ENCODE data around the gene ANKH.

DNA sequence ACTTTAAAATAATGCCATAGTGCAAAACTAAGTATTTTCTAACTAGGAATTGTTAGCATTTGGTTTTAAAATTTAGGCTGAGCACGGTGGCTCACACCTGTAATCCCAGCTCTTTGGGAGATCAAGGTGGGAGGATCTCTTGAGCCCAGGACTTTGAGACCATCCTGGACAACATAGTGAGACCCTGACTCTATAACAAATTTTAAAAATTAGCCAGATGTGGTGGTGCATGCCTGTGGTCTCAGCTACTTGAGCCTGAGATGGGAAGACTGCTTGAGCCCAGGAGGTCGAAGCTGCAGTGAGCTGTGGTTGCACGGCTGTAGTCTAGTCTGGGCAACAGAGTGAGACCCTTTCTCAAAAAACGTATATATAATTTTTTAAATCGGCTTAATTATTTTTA lies 202.2 kb downstream of the ANKH start:
- no peak for TF ChIP-seq EZH2 (IDR thresholded peaks at IDR 0.05; ENCODE audit: borderline replicate concordance, insufficient read depth, low read length, poor library complexity, severe bottlenecking)
- TF ChIP-seq TAF1 (IDR thresholded peaks at IDR 0.05; ENCODE audit: low read depth) = no peak
- TF ChIP-seq, protein P1, sequence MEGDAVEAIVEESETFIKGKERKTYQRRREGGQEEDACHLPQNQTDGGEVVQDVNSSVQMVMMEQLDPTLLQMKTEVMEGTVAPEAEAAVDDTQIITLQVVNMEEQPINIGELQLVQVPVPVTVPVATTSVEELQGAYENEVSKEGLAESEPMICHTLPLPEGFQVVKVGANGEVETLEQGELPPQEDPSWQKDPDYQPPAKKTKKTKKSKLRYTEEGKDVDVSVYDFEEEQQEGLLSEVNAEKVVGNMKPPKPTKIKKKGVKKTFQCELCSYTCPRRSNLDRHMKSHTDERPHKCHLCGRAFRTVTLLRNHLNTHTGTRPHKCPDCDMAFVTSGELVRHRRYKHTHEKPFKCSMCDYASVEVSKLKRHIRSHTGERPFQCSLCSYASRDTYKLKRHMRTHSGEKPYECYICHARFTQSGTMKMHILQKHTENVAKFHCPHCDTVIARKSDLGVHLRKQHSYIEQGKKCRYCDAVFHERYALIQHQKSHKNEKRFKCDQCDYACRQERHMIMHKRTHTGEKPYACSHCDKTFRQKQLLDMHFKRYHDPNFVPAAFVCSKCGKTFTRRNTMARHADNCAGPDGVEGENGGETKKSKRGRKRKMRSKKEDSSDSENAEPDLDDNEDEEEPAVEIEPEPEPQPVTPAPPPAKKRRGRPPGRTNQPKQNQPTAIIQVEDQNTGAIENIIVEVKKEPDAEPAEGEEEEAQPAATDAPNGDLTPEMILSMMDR (IDR thresholded peaks at IDR 0.05; ENCODE audit: poor library complexity, severe bottlenecking) = no peak
- no peak for TF ChIP-seq EP300 (conservative IDR thresholded peaks at IDR 0.05; ENCODE audit: poor library complexity, severe bottlenecking)
- TF ChIP-seq RAD21 (conservative IDR thresholded peaks at IDR 0.05) = no peak
- TF ChIP-seq POLR2AphosphoS5 (IDR thresholded peaks at IDR 0.05) = no peak
- TF ChIP-seq, protein P2, sequence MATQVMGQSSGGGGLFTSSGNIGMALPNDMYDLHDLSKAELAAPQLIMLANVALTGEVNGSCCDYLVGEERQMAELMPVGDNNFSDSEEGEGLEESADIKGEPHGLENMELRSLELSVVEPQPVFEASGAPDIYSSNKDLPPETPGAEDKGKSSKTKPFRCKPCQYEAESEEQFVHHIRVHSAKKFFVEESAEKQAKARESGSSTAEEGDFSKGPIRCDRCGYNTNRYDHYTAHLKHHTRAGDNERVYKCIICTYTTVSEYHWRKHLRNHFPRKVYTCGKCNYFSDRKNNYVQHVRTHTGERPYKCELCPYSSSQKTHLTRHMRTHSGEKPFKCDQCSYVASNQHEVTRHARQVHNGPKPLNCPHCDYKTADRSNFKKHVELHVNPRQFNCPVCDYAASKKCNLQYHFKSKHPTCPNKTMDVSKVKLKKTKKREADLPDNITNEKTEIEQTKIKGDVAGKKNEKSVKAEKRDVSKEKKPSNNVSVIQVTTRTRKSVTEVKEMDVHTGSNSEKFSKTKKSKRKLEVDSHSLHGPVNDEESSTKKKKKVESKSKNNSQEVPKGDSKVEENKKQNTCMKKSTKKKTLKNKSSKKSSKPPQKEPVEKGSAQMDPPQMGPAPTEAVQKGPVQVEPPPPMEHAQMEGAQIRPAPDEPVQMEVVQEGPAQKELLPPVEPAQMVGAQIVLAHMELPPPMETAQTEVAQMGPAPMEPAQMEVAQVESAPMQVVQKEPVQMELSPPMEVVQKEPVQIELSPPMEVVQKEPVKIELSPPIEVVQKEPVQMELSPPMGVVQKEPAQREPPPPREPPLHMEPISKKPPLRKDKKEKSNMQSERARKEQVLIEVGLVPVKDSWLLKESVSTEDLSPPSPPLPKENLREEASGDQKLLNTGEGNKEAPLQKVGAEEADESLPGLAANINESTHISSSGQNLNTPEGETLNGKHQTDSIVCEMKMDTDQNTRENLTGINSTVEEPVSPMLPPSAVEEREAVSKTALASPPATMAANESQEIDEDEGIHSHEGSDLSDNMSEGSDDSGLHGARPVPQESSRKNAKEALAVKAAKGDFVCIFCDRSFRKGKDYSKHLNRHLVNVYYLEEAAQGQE (IDR thresholded peaks at IDR 0.05; ENCODE audit: borderline replicate concordance) = no peak

Data from neural cell (in vitro differentiated cells).